Ovary (tissue), 9 donors: Measurements from ENCODE around the gene SYVN1. TPM values are rescaled to one million over a fixed set of nuclear protein-coding genes. Genes with fewer than 3 reads are reported as not detected.

ENCODE experiments used
- DNase-seq, 5 donors: peaks; one replicate each; pipeline ENCODE4 v3.0.0-alpha.2; 2019 to 2020
- H3K27ac ChIP-seq, 2 donors: fragments of 200-600 bp; one replicate each; pipeline versions ENCODE4 v1.5.1 to v1.8.0; 2019 to 2022
- H3K27me3 ChIP-seq: fragments of 200-600 bp; one replicate; pipeline ENCODE4 v1.8.0; 2022
- H3K36me3 ChIP-seq: fragments of 200-600 bp; sonication (generic); one replicate; pipeline ENCODE4 v1.5.1; 2019
- H3K4me1 ChIP-seq: one replicate; pipeline ENCODE4 v1.8.1; 2013; ENCODE audit warnings: mild to moderate bottlenecking, moderate library complexity; ENCODE audit not compliant: insufficient read depth
- H3K4me3 ChIP-seq: fragments of 200-600 bp; sonication (generic); one replicate; pipeline ENCODE4 v1.5.1; 2017
- H3K9me3 ChIP-seq, 2 donors: fragments of 200-600 bp in 1 of 2; sonication (generic) in 1 of 2; one replicate each; pipeline versions ENCODE4 v1.5.1 to v1.8.1; 2013 to 2019; ENCODE audit warnings: mild to moderate bottlenecking in 1 of 2, moderate library complexity in 1 of 2
- CTCF ChIP-seq, 3 donors: fragments of 450-650 bp in 2 of 3; fragments of 200-600 bp in 1 of 3; IDR thresholded peaks; one replicate each; pipeline versions ENCODE4 v1.5.1 to v1.8.0; 2016 to 2022; ENCODE audit warnings: antibody characterized with exemption in 3 of 3, mild to moderate bottlenecking in 1 of 3
- EP300 ChIP-seq: sonication (generic); formaldehyde crosslinking; IDR thresholded peaks from one replicate; pipeline ENCODE4 v1.6.1; 2017; ENCODE audit warnings: antibody characterized with exemption
- POLR2A ChIP-seq: fragments of 450-650 bp; IDR thresholded peaks from one replicate; pipeline ENCODE4 v1.6.1; 2017; ENCODE audit warnings: antibody characterized with exemption, mild to moderate bottlenecking, moderate library complexity
- WGBS, 3 donors: extraction: QIAGEN DNeasy Blood & Tissue Kit in 1 of 3; methylation state at CpG; one replicate each; pipeline versions ENCODE4 v1.1.5 to v1.1.7; 2013 to 2017; 5-methylcytosine and 5-hydroxymethylcytosine counted together
- intact Hi-C, 4 donors: fragments of 100-400 bp; cut with DNase I; formaldehyde crosslinking; loops; one replicate each; pipeline versions ENCODE4 v1.11.0 to v1.15.1; 2022 to 2023
- polyA plus RNA-seq, 2 donors: library from polyadenylated mRNA; stranded (reverse); fragments of 200-250 nt in 1 of 2; fragments of 350-450 nt in 1 of 2; fragmentation: Illumina TruSeq in 1 of 2; extraction: RNeasy Lipid Tissue Mini Kit (QIAGEN cat#74804) in 1 of 2; gene quantifications; one replicate each; pipeline ENCODE4 v1.2.3, GENCODE V29; 2013 to 2014
- total RNA-seq, 7 donors: library from RNA; depleted of rRNA in 2 of 7; stranded (reverse); fragments of >200 nt in 2 of 7; fragmentation: NEBNext Ultra II Directional in 3 of 7; extraction: Animal tissue kit (Norgen Biotek cat#: 25700) in 3 of 7; gene quantifications; one replicate each; pipeline versions ENCODE4 v1.1.0 to v1.2.4, GENCODE V29; 2016 to 2023
- donor health status: DM: no; HTN: no; CAD: no; lungs with moderate emphysema.
- donor health status: DM: no; HTN: no; CAD: no.
- donor health status: Bipolar disorder and iron deficiency.
- donor health status: DM: yes; HTN: yes; CAD: no.
- donor health status: DM: no; HTN: no; CAD: no.
- donor health status: DM: yes; HTN: yes; CAD: no.

The SYVN1 gene
- total and polyA plus RNA-seq, 9 donors, result 21.1 to 73.0 (median 53.3) TPM

- intact Hi-C loops, result no loop called here
- no peaks in the 10 kb centered on the region for H3K27me3 ChIP-seq
- 12 to 26% (median 17%) methylated on average over 4 of the region's 4 CpGs for WGBS, 3 donors
- peaks cover 20% of the 10 kb centered on the region for H3K4me1 ChIP-seq
- peak in 1 of 5 donors; percentile 49 for DNase-seq
- H3K9me3 ChIP-seq, result no peaks in the 10 kb centered on the region
- no peak overlapping the region for H3K4me3 ChIP-seq
- no peak for TF ChIP-seq POLR2A
- no peak for TF ChIP-seq CTCF (IDR thresholded peaks at IDR 0.05)
- no peak for TF ChIP-seq EP300
- H3K36me3 ChIP-seq, result no peaks in the 10 kb centered on the region
- H3K27ac ChIP-seq, result peak overlapping the region in 1 of 2 donors; percentile 80
Observed at GRCh38 chr11:65104628-65105027, 29.7 kb downstream of the SYVN1 start.

GRCh38 chr11:65103476-65103875 lies 30.8 kb downstream of the SYVN1 start:
- no peak overlapping the region for H3K4me3 ChIP-seq
- H3K4me1 ChIP-seq, result peaks cover 20% of the 10 kb centered on the region
- intact Hi-C loops, result no loop called here
- no peak for DNase-seq
- peak overlapping the region in 1 of 2 donors; percentile 80 for H3K27ac ChIP-seq
- TF ChIP-seq EP300 (no peak), CTCF (IDR thresholded peaks at IDR 0.05) (no peak), POLR2A (no peak)
- no peaks in the 10 kb centered on the region for H3K36me3 ChIP-seq
- H3K27me3 ChIP-seq, result no peaks in the 10 kb centered on the region
- no peaks in the 10 kb centered on the region for H3K9me3 ChIP-seq

DNA sequence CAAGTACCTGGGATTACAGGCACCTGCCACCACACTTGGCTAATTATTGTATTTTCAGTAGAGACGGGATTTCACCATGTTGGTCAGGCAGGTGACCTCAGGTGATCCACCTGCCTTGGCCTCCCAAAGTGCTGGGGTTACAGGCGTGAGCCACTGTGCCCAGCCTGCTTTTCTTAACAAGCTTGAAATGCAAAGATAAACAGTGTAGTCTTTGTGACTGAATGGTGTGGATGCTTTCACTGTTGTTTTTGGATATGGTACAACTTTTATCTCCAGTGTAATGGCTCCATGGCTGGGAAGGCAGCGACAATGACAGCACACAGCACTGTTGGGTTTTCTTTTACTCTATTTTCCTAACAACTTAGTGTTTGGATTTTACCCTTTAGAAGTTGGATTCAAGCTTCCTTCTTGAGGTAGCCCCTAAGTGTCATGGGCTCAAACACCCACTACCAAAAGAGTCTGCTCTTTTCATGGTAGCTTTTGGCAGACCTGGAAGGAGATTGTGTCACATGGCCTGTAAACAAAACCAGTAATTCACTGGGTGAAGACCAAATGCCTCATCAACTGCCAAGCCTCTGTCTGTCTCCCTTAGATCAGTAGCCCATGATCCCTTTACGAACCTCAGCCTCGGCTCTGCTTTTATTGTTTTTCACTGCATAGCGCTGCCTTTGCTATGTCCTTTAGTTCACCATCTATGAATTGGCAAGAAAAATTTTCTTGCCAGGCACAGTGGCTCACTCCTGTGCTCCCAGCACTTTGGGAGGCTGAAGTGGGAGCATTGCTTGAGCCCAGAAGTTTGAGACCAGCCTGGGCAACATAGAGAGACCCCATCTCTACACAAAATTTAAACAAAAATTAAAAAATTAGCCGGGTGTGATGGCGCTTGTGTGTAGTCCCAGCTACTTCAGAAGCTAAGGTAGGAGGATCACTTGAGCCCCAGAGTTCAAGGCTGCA lies 31.9 kb downstream of the SYVN1 start:
- H3K27me3 ChIP-seq, result no peaks in the 10 kb centered on the region
- WGBS, 3 donors, result 68 to 74% (median 72%) methylated on average over 8 of the region's 8 CpGs
- H3K4me3 ChIP-seq, result no peak overlapping the region
- DNase-seq, result no peak
- intact Hi-C loops, result no loop called here
- H3K27ac ChIP-seq, result peak overlapping the region in 1 of 2 donors; percentile 80
- H3K36me3 ChIP-seq, result no peaks in the 10 kb centered on the region
- peaks cover 22% of the 10 kb centered on the region for H3K4me1 ChIP-seq
- TF ChIP-seq POLR2A, result no peak
- no peak for TF ChIP-seq CTCF (IDR thresholded peaks at IDR 0.05)
- no peak for TF ChIP-seq EP300
- no peaks in the 10 kb centered on the region for H3K9me3 ChIP-seq

- no peak overlapping the region for H3K4me3 ChIP-seq
- intact Hi-C loops, result no loop called here
- TF ChIP-seq POLR2A, result no peak
- no peak for TF ChIP-seq EP300
- TF ChIP-seq CTCF (IDR thresholded peaks at IDR 0.05), result no peak
- no peaks in the 10 kb centered on the region for H3K36me3 ChIP-seq
- H3K9me3 ChIP-seq, result no peaks in the 10 kb centered on the region
- peaks cover 23% of the 10 kb centered on the region for H3K4me1 ChIP-seq
- H3K27me3 ChIP-seq, result no peaks in the 10 kb centered on the region
- no peak overlapping the region for H3K27ac ChIP-seq
- 84 to 89% (median 88%) methylated on average over 6 of the region's 6 CpGs for WGBS, 3 donors
- no peak for DNase-seq
Observed at GRCh38 chr11:65100674-65101350, 33.5 kb downstream of the SYVN1 start.
